Loucy (cell line): ENCODE results near the gene PARD6G.

ENCODE experiments used
- H2AFZ ChIP-seq: fragments of 200-600 bp; sonication (generic); 2 replicates; pipeline ENCODE4 v1.6.0; 2016; ENCODE audit warnings: antibody characterized with exemption, mild to moderate bottlenecking, low read length, moderate library complexity
- H3F3A ChIP-seq: fragments of 200-600 bp; 2 replicates; pipeline ENCODE4 v1.6.0; 2016; ENCODE audit warnings: antibody characterized with exemption, low read depth, mild to moderate bottlenecking
- H3K27me3 ChIP-seq: fragments of 200-600 bp; sonication (generic); 2 replicates; pipeline ENCODE4 v1.6.1; 2014; ENCODE audit warnings: low read length, mild to moderate bottlenecking; ENCODE audit not compliant: insufficient read depth, poor library complexity, severe bottlenecking
- H3K36me3 ChIP-seq: fragments of 200-600 bp; sonication (generic); 2 replicates; pipeline ENCODE4 v1.6.1; 2016; ENCODE audit warnings: low read length; ENCODE audit not compliant: insufficient read depth
- H3K4me1 ChIP-seq: fragments of 200-600 bp; sonication (generic); 2 replicates; pipeline ENCODE4 v1.5.1; 2014; ENCODE audit warnings: low read length, mild to moderate bottlenecking; ENCODE audit not compliant: insufficient read depth, poor library complexity, severe bottlenecking
- H3K4me2 ChIP-seq: fragments of 200-600 bp; sonication (generic); 2 replicates; pipeline ENCODE4 v1.6.0; 2014; ENCODE audit warnings: antibody characterized with exemption, low read length, low read depth, mild to moderate bottlenecking; ENCODE audit not compliant: poor library complexity, severe bottlenecking
- H3K4me3 ChIP-seq: fragments of 200-600 bp; sonication (generic); 2 replicates; pipeline ENCODE4 v1.5.1; 2014; ENCODE audit warnings: low read length, mild to moderate bottlenecking, mixed read lengths; ENCODE audit not compliant: poor library complexity, severe bottlenecking
- H3K79me2 ChIP-seq: fragments of 200-600 bp; sonication (generic); 2 replicates; pipeline ENCODE4 v1.6.1; 2014; ENCODE audit warnings: low read length; ENCODE audit not compliant: insufficient read depth
- H3K9ac ChIP-seq: fragments of 200-600 bp; sonication (generic); 2 replicates; pipeline ENCODE4 v1.6.0; 2014; ENCODE audit warnings: mild to moderate bottlenecking, low read depth, low read length, moderate library complexity; ENCODE audit not compliant: poor library complexity, severe bottlenecking
- H3K9me2 ChIP-seq: fragments of 200-600 bp; sonication (generic); replicated peaks from 2 replicates; pipeline ENCODE4 v1.6.1; 2016; ENCODE audit warnings: low read depth, low read length, mixed read lengths
- H3K9me3 ChIP-seq: fragments of 200-600 bp; sonication (generic); 2 replicates; pipeline ENCODE4 v1.6.1; 2014; ENCODE audit warnings: mild to moderate bottlenecking, antibody characterized with exemption, low read length, low read depth; ENCODE audit not compliant: insufficient read depth
- H4K20me1 ChIP-seq: fragments of 200-600 bp; sonication (generic); 2 replicates; pipeline ENCODE4 v1.6.0; 2014; ENCODE audit warnings: antibody characterized with exemption, low read length, mild to moderate bottlenecking; ENCODE audit not compliant: insufficient read depth, poor library complexity, severe bottlenecking
- CTCF ChIP-seq: fragments of 200-600 bp; sonication (generic); conservative IDR thresholded peaks from 2 replicates; pipeline ENCODE4 v1.5.1; 2014; ENCODE audit warnings: mild to moderate bottlenecking, antibody characterized with exemption, low read length
- EZH2phosphoT487 ChIP-seq: fragments of 200-600 bp; IDR thresholded peaks from 2 replicates; pipeline ENCODE4 v1.6.1; 2018; ENCODE audit warnings: antibody characterized with exemption, mild to moderate bottlenecking, moderate library complexity, borderline replicate concordance

The PARD6G gene

GRCh38 chr18:80169607-80170006, 77.7 kb downstream of the PARD6G start:
- no peak overlapping the region for H2AFZ ChIP-seq
- no peaks in the 10 kb centered on the region for H3K36me3 ChIP-seq
- no peaks in the 10 kb centered on the region for H4K20me1 ChIP-seq
- H3K9me2 ChIP-seq, result no peaks in the 10 kb centered on the region
- H3K9ac ChIP-seq, result no peak overlapping the region
- peaks cover 7% of the 10 kb centered on the region; the same call in 1 of the 2 replicates for H3K9me3 ChIP-seq
- no peaks in the 10 kb centered on the region for H3K27me3 ChIP-seq
- no peaks in the 10 kb centered on the region for H3K79me2 ChIP-seq
- TF ChIP-seq CTCF (no peak), EZH2phosphoT487 (no peak)
- no peaks in the 10 kb centered on the region for H3K4me1 ChIP-seq
- H3F3A ChIP-seq, result no peaks in the 10 kb centered on the region
- no peak overlapping the region for H3K4me3 ChIP-seq
- no peak overlapping the region for H3K4me2 ChIP-seq

- no peak for TF ChIP-seq EZH2phosphoT487
- TF ChIP-seq CTCF, result no peak
- Histone ChIP-seq H3K9me3 (peaks cover 7% of the 10 kb centered on the region; the same call in 1 of the 2 replicates), H3K36me3 (no peaks in the 10 kb centered on the region), H3K4me3 (no peak overlapping the region), H3K79me2 (no peaks in the 10 kb centered on the region), H3F3A (no peaks in the 10 kb centered on the region), H4K20me1 (no peaks in the 10 kb centered on the region), H3K9ac (no peak overlapping the region), H3K4me2 (no peak overlapping the region), H2AFZ (no peak overlapping the region), H3K9me2 (no peaks in the 10 kb centered on the region), H3K4me1 (no peaks in the 10 kb centered on the region), H3K27me3 (no peaks in the 10 kb centered on the region)
Measured at GRCh38 chr18:80168982-80169381, 78.3 kb downstream of the PARD6G start.

GRCh38 chr18:80168346-80168745, 79.0 kb downstream of the PARD6G start:
- Histone ChIP-seq H3K79me2 (no peaks in the 10 kb centered on the region), H3K4me3 (no peak overlapping the region), H4K20me1 (no peaks in the 10 kb centered on the region), H3K36me3 (no peaks in the 10 kb centered on the region), H3F3A (no peaks in the 10 kb centered on the region), H3K4me1 (no peaks in the 10 kb centered on the region), H3K4me2 (no peak overlapping the region), H3K9me2 (no peaks in the 10 kb centered on the region), H3K27me3 (no peaks in the 10 kb centered on the region), H3K9ac (no peak overlapping the region), H2AFZ (no peak overlapping the region), H3K9me3 (peaks cover 11% of the 10 kb centered on the region; the same call in 1 of the 2 replicates)
- no peak for TF ChIP-seq CTCF
- TF ChIP-seq EZH2phosphoT487, result no peak
